WTC11 (cell line): Measurements from ENCODE around the gene CNOT8. TPM values are rescaled to one million over a fixed set of nuclear protein-coding genes. Genes with fewer than 3 reads are reported as not detected.

ENCODE experiments used
- ATAC-seq: fragments of 200-7000 bp; cut with Tn5 transposase; 2 replicates; pipeline ENCODE4 v1.10.0; 2021; ENCODE audit warnings: mild to moderate bottlenecking, moderate library complexity
- CTCF ChIA-PET: fragments of 300-600 bp; sonication (Branson Sonifier 250); formaldehyde crosslinking; loops from one replicate; lab custom pipeline; 2021; ENCODE audit warnings: antibody characterized with exemption; lab: Charles Lee
- POLR2A ChIA-PET: fragments of 350-600 bp; sonication (Branson Sonifier 250); formaldehyde crosslinking; loops from one replicate; lab custom pipeline; 2021; ENCODE audit warnings: antibody characterized with exemption; lab: Charles Lee
- DNase-seq: peaks from one replicate; pipeline ENCODE4 v3.0.0; 2021; ENCODE audit warnings: low spot score
- H3K27ac Mint-ChIP-seq: 2 replicates; pipeline ENCODE4 v1.8.0; 2021; ENCODE audit warnings: mixed read lengths
- H3K27me3 Mint-ChIP-seq: 2 replicates; pipeline ENCODE4 v1.8.0; 2021; ENCODE audit warnings: low read depth, mild to moderate bottlenecking, moderate library complexity, mixed read lengths
- H3K36me3 Mint-ChIP-seq: 2 replicates; pipeline ENCODE4 v1.8.0; 2021; ENCODE audit warnings: mixed read lengths
- H3K4me1 Mint-ChIP-seq: 2 replicates; pipeline ENCODE4 v1.8.0; 2022; ENCODE audit warnings: mixed read lengths
- H3K4me3 Mint-ChIP-seq: 2 replicates; pipeline ENCODE4 v1.8.0; 2021; ENCODE audit warnings: mild to moderate bottlenecking, moderate library complexity, mixed read lengths
- H3K9me3 Mint-ChIP-seq: 2 replicates; pipeline ENCODE4 v1.8.0; 2021; ENCODE audit warnings: mixed read lengths
- ETV6 ChIP-seq: sonication (generic); formaldehyde crosslinking; IDR thresholded peaks from 2 replicates; pipeline ENCODE4 v1.8.1; 2022; ENCODE audit warnings: mild to moderate bottlenecking, missing genetic modification reagents
- GABPB1 ChIP-seq: sonication (generic); formaldehyde crosslinking; IDR thresholded peaks from 2 replicates; pipeline ENCODE4 v1.8.1; 2023; ENCODE audit warnings: mild to moderate bottlenecking, missing genetic modification reagents
- HMGA2 ChIP-seq: fragments of 250-450 bp; sonication (Bioruptor Pico); IDR thresholded peaks from 2 replicates; pipeline ENCODE4 v1.4.0; 2021; ENCODE audit warnings: mild to moderate bottlenecking, moderate library complexity
- MYBL2 ChIP-seq: sonication (generic); formaldehyde crosslinking; IDR thresholded peaks from 2 replicates; pipeline ENCODE4 v1.8.1; 2023; ENCODE audit warnings: mild to moderate bottlenecking, moderate library complexity, missing genetic modification reagents
- NFATC4 ChIP-seq: fragments of 250-450 bp; sonication (Bioruptor Pico); IDR thresholded peaks from 2 replicates; pipeline ENCODE4 v1.9.0; 2021; ENCODE audit warnings: mild to moderate bottlenecking
- NFE2L1 ChIP-seq: sonication (generic); formaldehyde crosslinking; IDR thresholded peaks from 2 replicates; pipeline ENCODE4 v1.8.1; 2023; ENCODE audit warnings: missing genetic modification reagents
- NFYB ChIP-seq: sonication (generic); formaldehyde crosslinking; conservative IDR thresholded peaks from 2 replicates; pipeline ENCODE4 v1.8.0; 2022; ENCODE audit warnings: low read depth, missing genetic modification reagents
- NR2C2 ChIP-seq: sonication (generic); formaldehyde crosslinking; IDR thresholded peaks from 2 replicates; pipeline ENCODE4 v1.8.0; 2022; ENCODE audit warnings: mild to moderate bottlenecking, missing genetic modification reagents
- RORB ChIP-seq: fragments of 250-450 bp; sonication (Bioruptor Pico); IDR thresholded peaks from 2 replicates; pipeline ENCODE4 v1.9.0; 2021; ENCODE audit warnings: mild to moderate bottlenecking
- SP1 ChIP-seq: sonication (generic); formaldehyde crosslinking; conservative IDR thresholded peaks from 2 replicates; pipeline ENCODE4 v1.8.1; 2022; ENCODE audit warnings: missing genetic modification reagents
- TEAD1 ChIP-seq: sonication (generic); formaldehyde crosslinking; IDR thresholded peaks from 2 replicates; pipeline ENCODE4 v1.8.0; 2022; ENCODE audit warnings: mild to moderate bottlenecking, missing genetic modification reagents
- ZNF423 ChIP-seq: fragments of 250-450 bp; sonication (Bioruptor Pico); IDR thresholded peaks from 2 replicates; pipeline ENCODE4 v2.1.2; 2022; ENCODE audit warnings: mild to moderate bottlenecking, moderate library complexity
- total RNA-seq: library from RNA; stranded (reverse); gene quantifications from 3 replicates; pipeline ENCODE4 v1.2.3, GENCODE V29; 2021
- TF ChIP-seq, protein P1 (sequence below): sonication (generic); formaldehyde crosslinking; IDR thresholded peaks from 2 replicates; pipeline ENCODE4 v1.8.0; 2023; ENCODE audit warnings: missing genetic modification reagents, mild to moderate bottlenecking, borderline replicate concordance
- TF ChIP-seq, protein P2 (sequence below): fragments of 250-450 bp; sonication (Bioruptor Pico); conservative IDR thresholded peaks from 2 replicates; pipeline ENCODE4 v1.9.0; 2021; ENCODE audit warnings: mild to moderate bottlenecking
- TF ChIP-seq, protein P3 (sequence below): fragments of 250-450 bp; sonication (Bioruptor Pico); IDR thresholded peaks from 2 replicates; pipeline ENCODE4 v1.9.0; 2021; ENCODE audit warnings: mild to moderate bottlenecking, borderline replicate concordance
- TF ChIP-seq, protein P4 (sequence below): fragments of 250-450 bp; sonication (Bioruptor Pico); IDR thresholded peaks from 2 replicates; pipeline ENCODE4 v1.9.0; 2021; ENCODE audit warnings: mild to moderate bottlenecking
- TF ChIP-seq, protein P5 (sequence below): sonication (generic); formaldehyde crosslinking; IDR thresholded peaks from 2 replicates; pipeline ENCODE4 v1.8.1; 2023; ENCODE audit warnings: mild to moderate bottlenecking, missing genetic modification reagents

The CNOT8 gene
- total RNA-seq, 1 experiment from 2014 or later = 58.6 TPM

DNA sequence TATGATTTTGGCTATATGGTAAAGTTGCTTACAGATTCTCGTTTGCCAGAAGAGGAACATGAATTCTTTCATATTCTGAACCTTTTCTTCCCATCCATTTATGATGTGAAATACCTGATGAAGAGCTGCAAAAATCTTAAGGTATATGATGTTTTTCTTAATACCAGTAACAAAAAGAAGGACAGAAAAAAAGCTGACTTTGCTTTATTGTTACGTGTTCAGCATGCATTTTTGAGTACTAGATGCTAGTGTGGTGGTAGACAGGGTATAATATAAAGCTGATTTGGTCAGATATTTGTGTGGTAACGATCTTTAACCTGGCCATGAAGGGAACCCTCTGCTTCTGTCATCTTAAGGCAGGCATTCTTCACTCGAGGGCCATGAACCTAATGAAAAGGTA is 13.3 kb downstream of the CNOT8 start:
- CTCF ChIA-PET = interaction anchor here (0.6 kb wide), 1 partner anchor 491 kb away, joined by 3 read pairs; no protein-coding TSS in a partner anchor
- DNase-seq (no peak), ATAC-seq (no peak)
- H3K4me1 Mint-ChIP-seq = no peaks in the 10 kb centered on the region; the same call in 1 of the 2 replicates
- H3K4me3 Mint-ChIP-seq = no peak overlapping the region
- no peak overlapping the region for H3K27ac Mint-ChIP-seq
- peaks cover 65% of the 10 kb centered on the region for H3K36me3 Mint-ChIP-seq
- no peaks in the 10 kb centered on the region for H3K9me3 Mint-ChIP-seq
- TF ChIP-seq MYBL2 (CRISPR knock-in tag) = no peak
- TF ChIP-seq, protein P1, sequence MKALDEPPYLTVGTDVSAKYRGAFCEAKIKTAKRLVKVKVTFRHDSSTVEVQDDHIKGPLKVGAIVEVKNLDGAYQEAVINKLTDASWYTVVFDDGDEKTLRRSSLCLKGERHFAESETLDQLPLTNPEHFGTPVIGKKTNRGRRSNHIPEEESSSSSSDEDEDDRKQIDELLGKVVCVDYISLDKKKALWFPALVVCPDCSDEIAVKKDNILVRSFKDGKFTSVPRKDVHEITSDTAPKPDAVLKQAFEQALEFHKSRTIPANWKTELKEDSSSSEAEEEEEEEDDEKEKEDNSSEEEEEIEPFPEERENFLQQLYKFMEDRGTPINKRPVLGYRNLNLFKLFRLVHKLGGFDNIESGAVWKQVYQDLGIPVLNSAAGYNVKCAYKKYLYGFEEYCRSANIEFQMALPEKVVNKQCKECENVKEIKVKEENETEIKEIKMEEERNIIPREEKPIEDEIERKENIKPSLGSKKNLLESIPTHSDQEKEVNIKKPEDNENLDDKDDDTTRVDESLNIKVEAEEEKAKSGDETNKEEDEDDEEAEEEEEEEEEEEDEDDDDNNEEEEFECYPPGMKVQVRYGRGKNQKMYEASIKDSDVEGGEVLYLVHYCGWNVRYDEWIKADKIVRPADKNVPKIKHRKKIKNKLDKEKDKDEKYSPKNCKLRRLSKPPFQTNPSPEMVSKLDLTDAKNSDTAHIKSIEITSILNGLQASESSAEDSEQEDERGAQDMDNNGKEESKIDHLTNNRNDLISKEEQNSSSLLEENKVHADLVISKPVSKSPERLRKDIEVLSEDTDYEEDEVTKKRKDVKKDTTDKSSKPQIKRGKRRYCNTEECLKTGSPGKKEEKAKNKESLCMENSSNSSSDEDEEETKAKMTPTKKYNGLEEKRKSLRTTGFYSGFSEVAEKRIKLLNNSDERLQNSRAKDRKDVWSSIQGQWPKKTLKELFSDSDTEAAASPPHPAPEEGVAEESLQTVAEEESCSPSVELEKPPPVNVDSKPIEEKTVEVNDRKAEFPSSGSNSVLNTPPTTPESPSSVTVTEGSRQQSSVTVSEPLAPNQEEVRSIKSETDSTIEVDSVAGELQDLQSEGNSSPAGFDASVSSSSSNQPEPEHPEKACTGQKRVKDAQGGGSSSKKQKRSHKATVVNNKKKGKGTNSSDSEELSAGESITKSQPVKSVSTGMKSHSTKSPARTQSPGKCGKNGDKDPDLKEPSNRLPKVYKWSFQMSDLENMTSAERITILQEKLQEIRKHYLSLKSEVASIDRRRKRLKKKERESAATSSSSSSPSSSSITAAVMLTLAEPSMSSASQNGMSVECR = no peak
- no peak for TF ChIP-seq HMGA2 (CRISPR knock-in tag)
- TF ChIP-seq SP1 (CRISPR knock-in tag) = no peak
- TF ChIP-seq, protein P2, sequence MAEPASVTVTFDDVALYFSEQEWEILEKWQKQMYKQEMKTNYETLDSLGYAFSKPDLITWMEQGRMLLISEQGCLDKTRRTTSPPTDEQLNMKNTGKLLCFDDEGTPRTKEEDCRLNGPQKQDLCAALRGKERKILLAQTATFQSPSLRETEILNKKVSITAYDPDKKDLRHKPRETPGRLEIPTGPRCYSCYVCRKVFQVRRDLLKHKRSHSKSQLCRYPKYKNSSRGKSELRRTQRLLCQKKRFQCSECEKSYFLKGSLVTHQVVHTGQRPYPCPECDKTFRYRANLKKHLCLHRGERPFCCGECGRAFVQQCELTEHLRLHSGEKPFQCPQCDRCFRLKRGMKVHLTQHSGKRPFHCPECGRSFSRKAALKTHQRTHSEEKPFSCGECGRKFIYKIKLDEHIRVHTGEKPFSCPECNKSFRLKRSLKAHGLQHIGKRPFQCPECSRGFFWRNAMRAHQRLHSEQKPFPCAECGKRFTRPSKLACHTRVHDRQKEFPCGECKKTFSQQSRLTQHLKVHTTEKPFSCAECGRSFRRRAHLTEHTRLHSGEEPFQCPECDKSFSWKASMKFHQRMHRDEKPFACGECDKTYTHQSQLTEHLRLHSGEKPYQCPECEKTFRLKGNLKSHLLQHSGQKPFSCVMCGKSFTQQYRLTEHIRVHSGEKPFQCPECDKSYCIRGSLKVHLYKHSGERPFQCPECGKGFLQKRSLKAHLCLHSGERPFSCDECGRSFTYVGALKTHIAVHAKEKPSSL (CRISPR knock-in tag) = no peak
- no peak for TF ChIP-seq GABPB1 (CRISPR knock-in tag)
- no peak for TF ChIP-seq ETV6 (CRISPR knock-in tag)
- TF ChIP-seq NFYB (CRISPR knock-in tag) = no peak
- no peak for TF ChIP-seq RORB
- no peak for TF ChIP-seq NFE2L1 (CRISPR knock-in tag)
- TF ChIP-seq, protein P3, sequence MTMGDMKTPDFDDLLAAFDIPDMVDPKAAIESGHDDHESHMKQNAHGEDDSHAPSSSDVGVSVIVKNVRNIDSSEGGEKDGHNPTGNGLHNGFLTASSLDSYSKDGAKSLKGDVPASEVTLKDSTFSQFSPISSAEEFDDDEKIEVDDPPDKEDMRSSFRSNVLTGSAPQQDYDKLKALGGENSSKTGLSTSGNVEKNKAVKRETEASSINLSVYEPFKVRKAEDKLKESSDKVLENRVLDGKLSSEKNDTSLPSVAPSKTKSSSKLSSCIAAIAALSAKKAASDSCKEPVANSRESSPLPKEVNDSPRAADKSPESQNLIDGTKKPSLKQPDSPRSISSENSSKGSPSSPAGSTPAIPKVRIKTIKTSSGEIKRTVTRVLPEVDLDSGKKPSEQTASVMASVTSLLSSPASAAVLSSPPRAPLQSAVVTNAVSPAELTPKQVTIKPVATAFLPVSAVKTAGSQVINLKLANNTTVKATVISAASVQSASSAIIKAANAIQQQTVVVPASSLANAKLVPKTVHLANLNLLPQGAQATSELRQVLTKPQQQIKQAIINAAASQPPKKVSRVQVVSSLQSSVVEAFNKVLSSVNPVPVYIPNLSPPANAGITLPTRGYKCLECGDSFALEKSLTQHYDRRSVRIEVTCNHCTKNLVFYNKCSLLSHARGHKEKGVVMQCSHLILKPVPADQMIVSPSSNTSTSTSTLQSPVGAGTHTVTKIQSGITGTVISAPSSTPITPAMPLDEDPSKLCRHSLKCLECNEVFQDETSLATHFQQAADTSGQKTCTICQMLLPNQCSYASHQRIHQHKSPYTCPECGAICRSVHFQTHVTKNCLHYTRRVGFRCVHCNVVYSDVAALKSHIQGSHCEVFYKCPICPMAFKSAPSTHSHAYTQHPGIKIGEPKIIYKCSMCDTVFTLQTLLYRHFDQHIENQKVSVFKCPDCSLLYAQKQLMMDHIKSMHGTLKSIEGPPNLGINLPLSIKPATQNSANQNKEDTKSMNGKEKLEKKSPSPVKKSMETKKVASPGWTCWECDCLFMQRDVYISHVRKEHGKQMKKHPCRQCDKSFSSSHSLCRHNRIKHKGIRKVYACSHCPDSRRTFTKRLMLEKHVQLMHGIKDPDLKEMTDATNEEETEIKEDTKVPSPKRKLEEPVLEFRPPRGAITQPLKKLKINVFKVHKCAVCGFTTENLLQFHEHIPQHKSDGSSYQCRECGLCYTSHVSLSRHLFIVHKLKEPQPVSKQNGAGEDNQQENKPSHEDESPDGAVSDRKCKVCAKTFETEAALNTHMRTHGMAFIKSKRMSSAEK (CRISPR knock-in tag) = no peak
- TF ChIP-seq, protein P4, sequence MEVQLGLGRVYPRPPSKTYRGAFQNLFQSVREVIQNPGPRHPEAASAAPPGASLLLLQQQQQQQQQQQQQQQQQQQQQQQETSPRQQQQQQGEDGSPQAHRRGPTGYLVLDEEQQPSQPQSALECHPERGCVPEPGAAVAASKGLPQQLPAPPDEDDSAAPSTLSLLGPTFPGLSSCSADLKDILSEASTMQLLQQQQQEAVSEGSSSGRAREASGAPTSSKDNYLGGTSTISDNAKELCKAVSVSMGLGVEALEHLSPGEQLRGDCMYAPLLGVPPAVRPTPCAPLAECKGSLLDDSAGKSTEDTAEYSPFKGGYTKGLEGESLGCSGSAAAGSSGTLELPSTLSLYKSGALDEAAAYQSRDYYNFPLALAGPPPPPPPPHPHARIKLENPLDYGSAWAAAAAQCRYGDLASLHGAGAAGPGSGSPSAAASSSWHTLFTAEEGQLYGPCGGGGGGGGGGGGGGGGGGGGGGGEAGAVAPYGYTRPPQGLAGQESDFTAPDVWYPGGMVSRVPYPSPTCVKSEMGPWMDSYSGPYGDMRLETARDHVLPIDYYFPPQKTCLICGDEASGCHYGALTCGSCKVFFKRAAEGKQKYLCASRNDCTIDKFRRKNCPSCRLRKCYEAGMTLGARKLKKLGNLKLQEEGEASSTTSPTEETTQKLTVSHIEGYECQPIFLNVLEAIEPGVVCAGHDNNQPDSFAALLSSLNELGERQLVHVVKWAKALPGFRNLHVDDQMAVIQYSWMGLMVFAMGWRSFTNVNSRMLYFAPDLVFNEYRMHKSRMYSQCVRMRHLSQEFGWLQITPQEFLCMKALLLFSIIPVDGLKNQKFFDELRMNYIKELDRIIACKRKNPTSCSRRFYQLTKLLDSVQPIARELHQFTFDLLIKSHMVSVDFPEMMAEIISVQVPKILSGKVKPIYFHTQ (CRISPR knock-in tag) = no peak
- TF ChIP-seq, protein P5, sequence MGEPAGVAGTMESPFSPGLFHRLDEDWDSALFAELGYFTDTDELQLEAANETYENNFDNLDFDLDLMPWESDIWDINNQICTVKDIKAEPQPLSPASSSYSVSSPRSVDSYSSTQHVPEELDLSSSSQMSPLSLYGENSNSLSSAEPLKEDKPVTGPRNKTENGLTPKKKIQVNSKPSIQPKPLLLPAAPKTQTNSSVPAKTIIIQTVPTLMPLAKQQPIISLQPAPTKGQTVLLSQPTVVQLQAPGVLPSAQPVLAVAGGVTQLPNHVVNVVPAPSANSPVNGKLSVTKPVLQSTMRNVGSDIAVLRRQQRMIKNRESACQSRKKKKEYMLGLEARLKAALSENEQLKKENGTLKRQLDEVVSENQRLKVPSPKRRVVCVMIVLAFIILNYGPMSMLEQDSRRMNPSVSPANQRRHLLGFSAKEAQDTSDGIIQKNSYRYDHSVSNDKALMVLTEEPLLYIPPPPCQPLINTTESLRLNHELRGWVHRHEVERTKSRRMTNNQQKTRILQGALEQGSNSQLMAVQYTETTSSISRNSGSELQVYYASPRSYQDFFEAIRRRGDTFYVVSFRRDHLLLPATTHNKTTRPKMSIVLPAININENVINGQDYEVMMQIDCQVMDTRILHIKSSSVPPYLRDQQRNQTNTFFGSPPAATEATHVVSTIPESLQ (CRISPR knock-in tag) = no peak
- TF ChIP-seq TEAD1 (CRISPR knock-in tag) = no peak
- no peak for TF ChIP-seq NR2C2 (CRISPR knock-in tag)
- TF ChIP-seq NFATC4 (CRISPR knock-in tag) = no peak
- no peak for TF ChIP-seq ZNF423 (CRISPR knock-in tag)
- TF ChIP-seq, all 79 proteins: peak for 0
- POLR2A ChIA-PET = no interaction called here
- no peaks in the 10 kb centered on the region for H3K27me3 Mint-ChIP-seq
